Keratinocyte (primary cell): ENCODE measurements around the gene BCAS1.

ENCODE experiments used
- CTCF ChIP-seq, 3 experiments: IDR thresholded peaks in 1 of 3; conservative IDR thresholded peaks in 1 of 3; optimal IDR thresholded peaks in 1 of 3; 2 replicates in 2 of 3; 3 replicates in 1 of 3; pipeline versions ENCODE3 to v1.5.1; 2011; ENCODE audit warnings: low read length in 3 of 3, mild to moderate bottlenecking in 3 of 3, moderate library complexity in 2 of 3, control low read depth in 1 of 3, inconsistent platforms in 1 of 3; ENCODE audit not compliant: insufficient read depth in 2 of 3; ENCODE audit errors: extremely low read depth in 1 of 3
- EZH2 ChIP-seq: IDR thresholded peaks from one replicate; pipeline ENCODE4 v1.6.1; 2012; ENCODE audit warnings: inconsistent platforms, mild to moderate bottlenecking, low read length, moderate library complexity

- TF ChIP-seq CTCF (optimal IDR thresholded peaks at IDR 0.05 in 1 of 3, IDR thresholded peaks at IDR 0.05 in 1 of 3, conservative IDR thresholded peaks at IDR 0.05 in 1 of 3; ENCODE audit: extremely low read depth in 1 of 3, insufficient read depth in 2 of 3, low read length in 3 of 3) (no peak), EZH2 (no peak)
Observed at GRCh38 chr20:53935344-53936084, 134.9 kb downstream of the BCAS1 start.
